Measurements from ENCODE around the gene ZIC1.

The ZIC1 gene

DNA sequence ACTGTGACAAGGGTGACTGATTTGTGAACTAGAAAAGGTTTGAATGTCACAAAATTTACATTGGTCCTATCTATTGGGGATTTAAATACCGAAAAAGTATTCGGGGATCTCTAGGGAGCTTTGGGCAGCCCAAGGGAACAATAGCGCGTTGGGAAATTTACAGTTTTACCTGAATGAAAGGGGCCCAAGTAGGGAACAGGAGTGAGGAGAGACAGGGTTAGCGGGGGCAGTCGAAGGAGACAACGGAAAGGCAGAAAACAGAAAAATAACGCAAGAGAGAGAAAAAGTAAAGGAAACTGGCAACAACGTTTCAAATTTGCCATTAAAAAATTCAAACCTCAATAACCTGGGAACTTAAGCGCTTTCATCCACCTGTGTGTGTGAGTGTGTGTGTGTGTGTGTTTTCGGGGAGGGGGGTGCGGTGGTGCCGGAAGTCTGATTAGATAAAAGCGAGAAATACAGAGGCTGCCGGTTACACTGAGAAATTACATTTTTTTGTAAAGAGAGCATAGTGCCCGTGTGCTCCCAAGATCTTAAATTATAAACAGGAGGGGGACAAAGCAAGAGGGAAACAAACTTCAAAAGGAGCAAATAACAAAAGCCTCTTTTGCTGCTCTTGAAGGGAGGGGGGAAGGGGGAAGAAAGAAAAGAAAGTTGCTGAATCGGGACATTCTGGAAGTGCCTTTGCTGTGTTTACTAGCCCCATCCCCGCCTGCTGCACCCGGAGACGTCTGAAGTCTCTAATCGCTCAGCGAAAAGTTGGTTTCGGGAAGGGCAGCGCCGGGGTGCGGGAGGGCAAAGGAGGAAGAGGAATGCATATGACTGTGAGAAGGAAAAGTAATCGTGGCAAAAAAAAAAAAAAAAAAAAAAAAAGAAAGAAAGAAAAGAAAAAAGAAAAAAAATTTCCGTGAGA is 721 bp upstream of the ZIC1 start:
- in situ Hi-C loops (cut with MboI; ENCODE audit: low sequenced_read_pairs): no loop called here

- in situ Hi-C loops (cut with MboI; ENCODE audit: low sequenced_read_pairs): no loop called here
These were observed 956 bp downstream of the ZIC1 start for GRCh38 chr3:147410116-147410525.

DNA sequence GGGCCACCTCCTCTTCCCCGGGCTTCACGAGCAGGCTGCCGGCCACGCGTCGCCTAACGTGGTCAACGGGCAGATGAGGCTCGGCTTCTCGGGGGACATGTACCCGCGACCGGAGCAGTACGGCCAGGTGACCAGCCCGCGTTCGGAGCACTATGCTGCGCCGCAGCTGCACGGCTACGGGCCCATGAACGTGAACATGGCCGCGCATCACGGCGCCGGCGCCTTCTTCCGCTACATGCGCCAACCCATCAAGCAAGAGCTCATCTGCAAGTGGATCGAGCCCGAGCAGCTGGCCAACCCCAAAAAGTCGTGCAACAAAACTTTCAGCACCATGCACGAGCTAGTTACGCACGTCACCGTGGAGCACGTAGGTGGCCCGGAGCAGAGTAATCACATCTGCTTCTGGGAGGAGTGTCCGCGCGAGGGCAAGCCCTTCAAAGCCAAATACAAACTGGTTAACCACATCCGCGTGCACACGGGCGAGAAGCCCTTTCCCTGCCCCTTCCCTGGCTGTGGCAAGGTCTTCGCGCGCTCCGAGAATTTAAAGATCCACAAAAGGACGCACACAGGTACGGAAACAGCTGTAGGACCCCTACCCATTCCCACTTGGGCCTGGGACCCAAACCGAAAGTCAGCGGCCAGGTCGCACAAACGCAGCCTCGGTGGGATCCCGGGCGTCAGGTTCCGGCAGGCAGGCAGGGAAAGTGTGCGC is 1.5 kb downstream of the ZIC1 start:
- in situ Hi-C loops (cut with MboI; ENCODE audit: low sequenced_read_pairs): no loop called here

- in situ Hi-C loops (cut with MboI; ENCODE audit: low sequenced_read_pairs): no loop called here
These were observed 2.2 kb downstream of the ZIC1 start for GRCh38 chr3:147411238-147411814.

GRCh38 chr3:147411815-147412241 is 2.7 kb downstream of the ZIC1 start:
- in situ Hi-C loops (cut with MboI; ENCODE audit: low sequenced_read_pairs): no loop called here

DNA sequence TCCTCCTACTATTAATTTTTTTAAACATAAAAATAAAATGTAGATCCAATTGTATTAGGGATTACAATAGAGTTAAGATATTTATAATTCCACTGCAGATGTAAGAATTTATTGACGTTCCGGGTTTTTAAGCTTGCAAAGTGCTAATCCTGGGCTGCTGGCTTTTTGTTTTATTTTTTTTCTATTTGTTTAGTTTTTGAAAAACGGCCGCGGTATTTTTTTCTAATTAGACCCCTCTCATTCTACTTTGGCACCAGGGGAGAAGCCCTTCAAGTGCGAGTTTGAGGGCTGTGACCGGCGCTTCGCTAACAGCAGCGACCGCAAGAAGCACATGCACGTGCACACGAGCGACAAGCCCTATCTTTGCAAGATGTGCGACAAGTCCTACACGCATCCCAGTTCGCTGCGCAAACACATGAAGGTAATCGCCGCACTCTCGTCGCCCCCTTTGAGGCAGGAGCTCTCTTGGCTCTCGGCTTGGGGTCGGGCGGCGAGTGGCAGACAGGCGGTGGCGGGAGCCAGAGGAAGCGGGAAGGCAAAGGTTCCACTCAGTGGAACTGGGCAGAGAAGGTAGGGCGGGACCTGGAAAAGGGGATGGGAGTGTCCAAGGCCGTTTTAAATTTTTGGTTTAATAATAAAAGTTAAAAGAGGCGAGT is 3.2 kb downstream of the ZIC1 start:
- in situ Hi-C loops (cut with MboI; ENCODE audit: low sequenced_read_pairs): no loop called here

DNA sequence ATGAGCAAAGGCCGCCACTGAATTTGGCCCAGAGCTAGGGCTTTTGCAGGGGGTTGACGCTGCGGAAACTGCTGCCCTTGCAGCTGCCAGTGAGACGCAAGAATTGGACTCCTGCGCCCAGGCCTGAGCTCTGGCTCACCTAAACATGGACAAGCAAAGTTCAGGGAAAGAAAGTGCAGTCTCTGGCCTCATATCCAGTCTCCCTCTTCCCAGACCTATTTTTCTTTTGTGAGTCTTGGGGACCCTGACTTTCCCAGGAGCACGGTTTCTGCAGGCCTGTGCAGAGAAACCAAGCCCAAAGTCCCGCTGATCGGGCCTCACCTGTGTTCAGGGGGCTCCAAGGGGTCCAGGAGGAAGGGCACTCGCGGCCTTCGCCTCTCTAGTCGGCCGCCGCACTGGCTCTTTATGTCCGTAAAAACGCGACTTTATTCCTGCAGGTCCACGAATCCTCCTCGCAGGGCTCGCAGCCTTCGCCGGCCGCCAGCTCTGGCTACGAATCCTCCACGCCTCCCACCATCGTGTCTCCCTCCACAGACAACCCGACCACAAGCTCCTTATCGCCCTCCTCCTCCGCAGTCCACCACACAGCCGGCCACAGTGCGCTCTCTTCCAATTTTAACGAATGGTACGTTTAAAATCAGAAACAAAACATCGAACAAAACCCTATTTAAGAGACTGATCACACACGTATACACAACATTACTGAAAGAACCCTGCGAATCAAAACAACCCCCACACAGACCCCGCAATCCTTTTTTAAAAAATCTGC is 3.9 kb downstream of the ZIC1 start:
- in situ Hi-C loops (cut with MboI; ENCODE audit: low sequenced_read_pairs): no loop called here

DNA sequence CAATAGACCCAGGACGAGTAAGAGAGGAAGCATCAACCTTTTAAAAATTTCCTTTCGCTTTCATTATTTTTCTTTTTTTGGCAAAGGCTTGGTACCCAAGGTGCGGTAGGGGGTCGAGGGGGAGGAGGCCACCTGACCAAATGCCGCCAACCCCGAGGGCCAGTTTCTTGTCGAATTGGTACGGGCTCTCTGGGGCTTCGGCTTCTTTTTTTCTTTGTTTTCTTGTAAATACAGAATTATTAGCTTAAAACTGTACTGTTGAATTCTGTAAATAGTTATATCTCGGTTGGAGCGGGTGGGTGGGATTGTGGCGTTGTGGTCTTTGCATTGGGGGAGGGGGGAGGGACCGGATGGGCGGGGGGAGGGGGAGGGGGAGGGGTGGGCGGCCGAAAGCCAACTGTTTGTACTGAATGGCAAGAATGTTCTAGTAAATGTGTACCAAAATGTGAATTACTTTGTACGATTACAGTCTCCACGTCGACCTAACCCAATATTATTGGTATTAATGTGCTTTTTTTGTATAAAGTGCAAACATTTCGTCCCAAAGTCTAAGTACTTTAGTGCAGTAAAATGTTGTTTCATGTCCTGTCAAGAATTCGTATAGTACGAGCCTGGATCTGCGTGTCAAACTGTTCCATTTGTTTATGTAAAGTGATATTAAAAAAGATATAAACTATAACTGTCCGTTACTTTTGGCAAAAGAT is 4.7 kb downstream of the ZIC1 start:
- in situ Hi-C loops (cut with MboI; ENCODE audit: low sequenced_read_pairs): no loop called here

GRCh38 chr3:147414390-147415138 is 5.4 kb downstream of the ZIC1 start:
- in situ Hi-C loops (cut with MboI; ENCODE audit: low sequenced_read_pairs): no loop called here

DNA sequence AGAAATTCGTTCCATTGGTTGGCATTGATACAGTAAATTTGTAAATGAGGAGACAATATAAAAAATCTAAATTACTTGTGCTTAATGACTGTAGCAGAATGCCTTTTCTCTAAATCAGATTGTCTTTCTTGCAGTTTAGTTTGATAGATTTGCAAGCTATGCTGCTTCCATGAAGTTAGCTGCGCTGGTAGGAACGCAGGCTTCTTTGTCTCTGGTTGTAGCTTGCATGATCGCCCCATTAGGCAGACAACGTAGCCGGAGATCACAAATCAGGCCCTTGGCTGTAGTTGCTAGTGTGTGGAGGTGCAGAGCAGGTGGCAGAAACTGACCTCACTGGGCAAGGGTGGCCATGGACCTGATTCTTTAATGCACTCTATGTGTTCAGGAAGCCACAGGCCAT is 6.1 kb downstream of the ZIC1 start:
- in situ Hi-C loops (cut with MboI; ENCODE audit: low sequenced_read_pairs): no loop called here

GRCh38 chr3:147415874-147416273 is 6.7 kb downstream of the ZIC1 start:
- in situ Hi-C loops (cut with MboI; ENCODE audit: low sequenced_read_pairs): no loop called here

GRCh38 chr3:147416931-147417330 is 7.8 kb downstream of the ZIC1 start:
- in situ Hi-C loops (cut with MboI; ENCODE audit: low sequenced_read_pairs): no loop called here

DNA sequence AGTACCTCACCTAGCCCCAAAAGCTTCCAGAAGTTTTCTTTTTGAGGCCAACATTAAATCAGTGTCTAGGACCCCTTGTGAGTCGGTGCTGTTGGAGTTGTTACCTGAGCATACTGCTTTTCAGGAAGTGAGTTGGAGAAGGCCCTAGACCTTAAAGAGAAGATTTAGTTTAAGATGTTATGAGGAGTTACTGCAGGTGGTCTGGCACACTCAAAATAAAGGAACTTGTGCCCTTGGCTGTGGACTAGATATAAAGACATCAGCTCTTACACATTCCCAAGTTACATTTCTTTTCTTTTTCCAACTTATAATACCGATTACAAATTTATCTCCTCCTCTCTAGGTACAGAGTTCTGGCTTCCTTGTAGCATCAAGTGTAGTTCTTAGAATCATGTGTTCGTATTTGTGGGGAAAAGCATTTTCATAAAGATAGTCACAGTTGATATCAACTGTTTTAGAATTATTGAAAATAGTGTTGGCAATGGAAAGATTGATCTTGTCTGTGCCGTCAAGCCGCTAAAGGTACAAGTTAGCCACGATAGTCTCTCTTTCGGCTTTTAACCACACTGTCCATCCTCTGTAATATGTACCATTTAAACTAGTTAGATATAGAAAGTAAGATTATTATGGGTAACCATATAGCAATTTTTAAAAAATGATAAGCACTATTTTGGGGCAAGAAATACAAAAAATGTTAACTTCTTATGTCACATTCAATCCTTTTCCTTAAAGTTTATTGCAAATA is 8.6 kb downstream of the ZIC1 start:
- in situ Hi-C loops (cut with MboI; ENCODE audit: low sequenced_read_pairs): no loop called here

DNA sequence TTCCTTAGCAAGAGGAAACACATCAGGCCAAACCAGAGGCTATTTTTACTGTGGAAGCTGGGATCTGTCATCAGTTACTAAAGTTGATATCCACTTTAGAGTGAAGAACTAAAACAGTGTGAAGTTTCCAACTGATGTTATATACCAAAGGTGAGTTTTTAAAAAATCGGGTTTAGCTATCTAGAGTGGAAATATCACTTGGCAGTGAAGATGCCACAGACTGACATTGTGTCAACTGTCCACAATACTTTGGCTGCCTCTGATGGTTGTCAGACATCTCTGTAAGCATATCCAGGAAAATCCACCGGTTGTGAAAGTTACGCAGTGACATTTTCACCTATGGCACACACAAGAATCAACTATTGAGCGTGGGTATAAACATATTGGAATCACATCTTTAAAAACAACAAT is 9.2 kb downstream of the ZIC1 start:
- in situ Hi-C loops (cut with MboI; ENCODE audit: low sequenced_read_pairs): no loop called here

GRCh38 chr3:147418808-147419701 is 9.9 kb downstream of the ZIC1 start:
- in situ Hi-C loops (cut with MboI; ENCODE audit: low sequenced_read_pairs): no loop called here

GRCh38 chr3:147419781-147420224 is 10.6 kb downstream of the ZIC1 start:
- in situ Hi-C loops (cut with MboI; ENCODE audit: low sequenced_read_pairs): no loop called here
